Thyroid gland (tissue), 4 donors: Measurements from ENCODE around the gene FAM180A. TPM values are rescaled to one million over a fixed set of nuclear protein-coding genes. Genes with fewer than 3 reads are reported as not detected.

Experiments
- DNase-seq, 2 donors: peaks; one replicate each; pipeline ENCODE4 v3.0.0-alpha.2; 2019
- H3K27ac ChIP-seq, 3 donors: fragments of 200-600 bp; sonication (generic); 1 replicate in 2 of 3; 2 replicates in 1 of 3; pipeline ENCODE4 v1.5.1; 2016 to 2019; ENCODE audit warnings: mild to moderate bottlenecking in 1 of 3, moderate library complexity in 1 of 3
- H3K27me3 ChIP-seq: fragments of 200-600 bp; sonication (generic); one replicate; pipeline ENCODE4 v1.5.1; 2019
- H3K36me3 ChIP-seq, 2 donors: fragments of 200-600 bp; sonication (generic); one replicate each; pipeline ENCODE4 v1.5.1; 2016 to 2019
- H3K4me1 ChIP-seq, 2 donors: fragments of 200-600 bp; sonication (generic); one replicate each; pipeline ENCODE4 v1.5.1; 2017 to 2019
- H3K4me3 ChIP-seq, 3 donors: fragments of 200-600 bp; sonication (generic); replicated peaks in 1 of 3; 1 replicate in 2 of 3; 2 replicates in 1 of 3; pipeline ENCODE4 v1.5.1; 2016; ENCODE audit warnings: mild to moderate bottlenecking in 1 of 3
- H3K9me3 ChIP-seq: fragments of 200-600 bp; sonication (generic); one replicate; pipeline ENCODE4 v1.5.1; 2017
- CTCF ChIP-seq, 6 experiments: fragments of 200-600 bp in 3 of 6; fragments of 450-650 bp in 3 of 6; sonication (generic) in 3 of 6; IDR thresholded peaks; one replicate each; pipeline ENCODE4 v1.5.1; 2016 to 2019; ENCODE audit warnings: antibody characterized with exemption in 6 of 6, mild to moderate bottlenecking in 2 of 6, inconsistent platforms in 1 of 6, moderate library complexity in 1 of 6
- POLR2A ChIP-seq, 2 donors: fragments of 450-650 bp; IDR thresholded peaks; one replicate each; pipeline ENCODE4 v1.6.1; 2017; ENCODE audit warnings: antibody characterized with exemption in 2 of 2, mild to moderate bottlenecking in 2 of 2, moderate library complexity in 1 of 2
- WGBS, 2 donors: methylation state at CpG; one replicate each; pipeline ENCODE4 v1.1.5; 2017; 5-methylcytosine and 5-hydroxymethylcytosine counted together
- intact Hi-C: fragments of 100-400 bp; cut with DNase I; formaldehyde crosslinking; loops from one replicate; pipeline ENCODE4 v1.15.1; 2023
- total RNA-seq, 4 donors: library from RNA; depleted of rRNA; stranded (reverse); fragments of >200 nt; gene quantifications; one replicate each; pipeline ENCODE4 v1.2.3, GENCODE V29; 2016

Gene FAM180A
- total RNA-seq, 4 donors from 2014 or later = 2.7 to 5.0 (median 3.5) TPM

GRCh38 chr7:135753616-135754413, 5.2 kb upstream of the FAM180A start:
- Histone ChIP-seq H3K36me3 (no peaks in the 10 kb centered on the region), H3K27me3 (no peaks in the 10 kb centered on the region), H3K4me3 (no peak overlapping the region), H3K27ac (no peak overlapping the region), H3K4me1 (peaks cover 8 to 13% of the 10 kb centered on the region in 2 donors), H3K9me3 (no peaks in the 10 kb centered on the region)
- 92 to 94% methylated on average over 8 of the region's 8 CpGs for WGBS, 2 donors
- TF ChIP-seq CTCF (IDR thresholded peaks at IDR 0.05) (no peak), POLR2A (IDR thresholded peaks at IDR 0.05) (no peak)
- intact Hi-C loops = no loop called here
- no peak for DNase-seq

DNA sequence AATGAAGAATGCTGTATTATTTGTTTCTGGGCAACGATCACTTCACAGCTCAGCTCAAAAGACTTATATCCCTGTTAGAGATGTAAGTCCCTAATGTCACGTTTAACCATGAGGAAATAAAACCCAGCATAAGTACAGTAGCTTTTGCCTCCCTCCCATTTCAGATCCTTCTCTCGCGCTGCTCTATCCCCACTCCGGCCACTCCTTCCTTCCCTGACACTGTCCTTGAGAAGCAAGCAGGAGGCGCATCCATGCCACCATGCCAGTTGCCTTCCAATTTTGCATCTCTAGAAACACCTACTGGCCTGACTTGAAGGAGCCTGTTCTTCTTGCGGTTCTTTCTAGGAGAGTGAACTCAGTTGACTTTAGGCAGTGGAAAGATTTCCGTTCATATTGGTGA, 1.2 kb downstream of the FAM180A start:
- DNase-seq = no peak
- H3K4me3 ChIP-seq = no peak overlapping the region
- peaks cover 21 to 41% of the 10 kb centered on the region in 2 donors for H3K4me1 ChIP-seq
- no peaks in the 10 kb centered on the region for H3K9me3 ChIP-seq
- TF ChIP-seq CTCF (IDR thresholded peaks at IDR 0.05) (no peak), POLR2A (IDR thresholded peaks at IDR 0.05) (no peak)
- intact Hi-C loops = no loop called here
- H3K36me3 ChIP-seq = no peaks in the 10 kb centered on the region
- H3K27me3 ChIP-seq = no peaks in the 10 kb centered on the region
- WGBS, 2 donors = 93% methylated on average over 8 of the region's 8 CpGs
- no peak overlapping the region for H3K27ac ChIP-seq

DNA sequence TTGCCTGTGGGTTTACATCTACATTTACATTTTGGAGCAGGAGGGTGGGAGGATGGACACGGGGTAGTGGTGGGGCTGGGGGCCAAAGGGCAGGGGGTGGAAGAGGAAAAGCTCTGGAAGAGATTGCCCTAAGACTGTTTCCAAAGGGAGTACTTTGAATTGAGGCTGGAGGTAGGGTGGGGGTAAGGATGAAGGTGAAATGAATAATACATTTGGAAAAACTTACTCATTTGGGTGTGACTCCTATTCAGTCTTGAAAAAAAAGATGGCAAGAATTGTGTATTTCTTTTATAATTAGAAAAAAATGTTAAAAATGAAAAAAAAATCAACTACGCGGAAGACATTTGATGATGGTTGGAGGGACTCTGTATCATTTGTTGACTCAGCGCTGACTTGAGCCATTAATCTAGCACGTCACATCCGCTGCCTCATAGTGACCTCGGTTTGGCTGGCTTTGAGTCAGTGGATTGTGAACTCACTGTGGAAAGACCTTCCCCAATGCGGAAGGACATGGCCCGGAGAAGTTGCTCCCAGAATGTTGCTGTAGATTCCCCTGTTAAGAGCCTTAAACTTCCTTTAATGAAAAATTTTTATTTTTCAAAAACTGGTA, 2.8 kb downstream of the FAM180A start:
- Histone ChIP-seq H3K9me3 (no peaks in the 10 kb centered on the region), H3K36me3 (no peaks in the 10 kb centered on the region), H3K4me3 (no peak overlapping the region), H3K27me3 (no peaks in the 10 kb centered on the region), H3K4me1 (peaks cover 21 to 42% of the 10 kb centered on the region in 2 donors), H3K27ac (peak overlapping the region; percentile 32 to 74 (median 64))
- intact Hi-C loops = no loop called here
- peak; percentile 22 to 23 for DNase-seq
- WGBS, 2 donors = 66 to 74% methylated on average over 9 of the region's 9 CpGs
- TF ChIP-seq POLR2A (IDR thresholded peaks at IDR 0.05) (no peak), CTCF (IDR thresholded peaks at IDR 0.05) (no peak)

- Histone ChIP-seq H3K36me3 (no peaks in the 10 kb centered on the region), H3K4me1 (peaks cover 21 to 42% of the 10 kb centered on the region in 2 donors), H3K27ac (peak overlapping the region; percentile 64 to 77 (median 74)), H3K4me3 (no peak overlapping the region), H3K9me3 (no peaks in the 10 kb centered on the region), H3K27me3 (no peaks in the 10 kb centered on the region)
- DNase-seq = peak; percentile 26 to 50
- TF ChIP-seq POLR2A (IDR thresholded peaks at IDR 0.05) = no peak
- no peak for TF ChIP-seq CTCF (IDR thresholded peaks at IDR 0.05)
- intact Hi-C loops = no loop called here
- WGBS, 2 donors = 64 to 69% methylated on average over 8 of the region's 8 CpGs
Observed at GRCh38 chr7:135744938-135745702, 3.5 kb downstream of the FAM180A start.
